GM12878 (cell line): Measurements from ENCODE around the gene ADCY9. TPM values are rescaled to one million over a fixed set of nuclear protein-coding genes. Genes with fewer than 3 reads are reported as not detected.

Experiments used
- EP300 ChIP-seq, 2 experiments: fragments of 150-350 bp in 1 of 2; IDR thresholded peaks; 2 replicates each; pipeline ENCODE4 v1.6.1; 2011 to 2012; ENCODE audit warnings: low read depth in 2 of 2, low read length in 2 of 2, borderline replicate concordance in 1 of 2, improper control_type of control experiment in 1 of 2, inconsistent platforms in 1 of 2; ENCODE audit not compliant: control insufficient read depth in 1 of 2
- HDGF ChIP-seq: fragments of 450-650 bp; IDR thresholded peaks from 2 replicates; pipeline ENCODE4 v1.6.1; 2016; ENCODE audit warnings: antibody characterized with exemption
- PKNOX1 ChIP-seq: fragments of 450-650 bp; IDR thresholded peaks from 2 replicates; pipeline ENCODE4 v1.6.1; 2016; ENCODE audit warnings: mild to moderate bottlenecking
- PRDM15 ChIP-seq: fragments of 450-650 bp; formaldehyde crosslinking; IDR thresholded peaks from 2 replicates; pipeline ENCODE4 v1.4.0; 2020; ENCODE audit warnings: mild to moderate bottlenecking, moderate library complexity
- SMAD5 ChIP-seq: IDR thresholded peaks from 2 replicates; pipeline ENCODE4 v1.6.1; 2016; ENCODE audit warnings: antibody characterized with exemption, low read depth
- ZNF592 ChIP-seq: fragments of 450-650 bp; IDR thresholded peaks from 2 replicates; pipeline ENCODE4 v1.6.1; 2017; ENCODE audit warnings: mild to moderate bottlenecking, moderate library complexity
- polyA plus RNA-seq, 11 experiments: library from polyadenylated mRNA; depleted of rRNA in 4 of 11; unstranded in 6 of 11; stranded (reverse) in 5 of 11; fragments of >200 nt; fragmentation: Nextera tagmentation in 4 of 11; fragmentation: Illumina TruSeq in 1 of 11; extraction: Ambion mirVana in 4 of 11; extraction: Trizol in 1 of 11; gene quantifications; 1 replicate in 1 of 11; 2 replicates in 10 of 11; pipeline versions ENCODE4 v1.2.1 to v1.2.3, GENCODE V29; 2011 to 2016; ENCODE audit warnings: inconsistent platforms in 2 of 11, missing spikeins in 2 of 11, low read depth in 1 of 11
- total RNA-seq, 4 experiments: library from RNA; depleted of rRNA in 3 of 4; stranded (reverse); fragments of >200 nt in 3 of 4; fragmentation: Illumina TruSeq in 1 of 4; extraction: Trizol in 1 of 4; gene quantifications; 2 replicates each; pipeline versions ENCODE4 v1.2.1 to v1.2.3, GENCODE V29; 2013 to 2021

The ADCY9 gene
- total and polyA plus RNA-seq, 10 of the 15 experiments (the other 5 are each of a cell fraction or from before 2014, with no cell fraction given) = 0.09 to 0.41 (median 0.15) TPM; not detected in 3

DNA sequence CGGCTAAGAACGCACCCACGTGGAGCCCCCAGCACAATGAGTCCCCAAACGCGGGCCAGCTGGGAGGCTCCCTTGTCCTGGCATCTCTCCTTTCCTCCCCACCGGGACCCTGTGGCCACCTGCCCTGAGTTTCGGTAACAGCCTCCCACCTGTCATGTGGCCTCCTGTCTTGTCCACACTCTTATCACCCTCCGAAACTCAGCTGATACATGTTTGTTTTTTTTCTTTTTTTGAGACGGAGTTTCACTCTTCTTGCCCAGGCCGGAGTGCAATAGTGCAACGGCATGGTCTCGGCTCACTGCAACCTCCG, 130.1 kb downstream of the ADCY9 start (continued):
- TF ChIP-seq PRDM15 (CRISPR knock-in tag) = no peak
- no peak for TF ChIP-seq EP300 (IDR thresholded peaks at IDR 0.05; ENCODE audit: borderline replicate concordance in 1 of 2, control insufficient read depth in 1 of 2, low read depth in 2 of 2, low read length in 2 of 2)
- TF ChIP-seq SMAD5 = no peak
- TF ChIP-seq HDGF = no peak
- no peak for TF ChIP-seq ZNF592
- no peak for TF ChIP-seq PKNOX1
